COLO829 (cell line): ENCODE measurements around the gene DERA.

Source experiments
- DNase-seq: peaks from one replicate; pipeline ENCODE4 v3.0.0; 2012; ENCODE audit warnings: low spot score

DERA gene

GRCh38 chr12:16075887-16076286, 164.8 kb downstream of the DERA start:
- DNase-seq, result no peak

DNA sequence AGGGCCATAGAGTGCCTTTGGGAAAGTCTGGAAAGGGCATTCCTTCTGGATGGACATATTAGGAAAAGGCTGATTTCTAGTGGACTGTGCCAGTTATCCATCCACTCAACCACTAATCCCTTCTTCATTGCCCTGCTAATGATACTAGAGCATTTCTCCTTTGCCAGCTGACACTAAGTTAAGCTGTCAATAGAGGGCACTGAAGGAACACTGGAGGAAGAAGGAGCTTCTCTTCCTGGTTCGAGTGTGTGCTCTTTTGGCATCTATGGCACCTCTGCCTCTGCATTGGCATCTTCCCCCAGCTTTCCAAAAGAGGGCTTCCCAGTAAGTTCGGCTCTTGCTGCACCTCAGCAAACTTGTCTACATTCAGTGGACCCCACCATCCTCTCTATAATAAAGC, 165.4 kb downstream of the DERA start:
- DNase-seq, result peak; percentile 58

- DNase-seq, result no peak
These were observed 165.9 kb downstream of the DERA start for GRCh38 chr12:16076970-16077522.

- DNase-seq, result no peak
These were observed 175.3 kb downstream of the DERA start for GRCh38 chr12:16086462-16086861.

GRCh38 chr12:16086942-16087341, 175.8 kb downstream of the DERA start:
- no peak for DNase-seq
